ENCODE measurements around the gene CELF2.
"Not testable (repeated sequence)": the region's sequence is repeated elsewhere in the genome, so short reads cannot be mapped to it uniquely, and the experiment has no call there.

DNA sequence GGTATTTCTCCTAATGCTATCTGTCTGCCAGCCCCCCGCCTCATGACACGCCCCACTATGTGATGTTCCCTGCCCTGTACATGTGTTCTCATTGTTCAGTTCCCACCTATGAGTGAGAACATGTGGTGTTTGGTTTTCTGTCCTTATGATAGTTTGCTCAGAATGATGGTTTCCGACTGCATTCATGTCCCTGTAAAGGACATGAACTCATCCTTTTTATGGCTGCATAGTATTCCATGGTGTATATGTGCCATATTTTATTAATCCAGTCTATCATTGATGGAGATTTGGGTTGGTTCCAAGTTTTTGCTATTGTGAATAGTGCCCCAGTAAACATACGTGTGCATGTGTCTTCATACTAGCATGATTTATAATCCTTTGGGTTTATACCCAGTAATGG lies 109.3 kb downstream of the CELF2 start:
- TF ChIP-seq, protein P1, sequence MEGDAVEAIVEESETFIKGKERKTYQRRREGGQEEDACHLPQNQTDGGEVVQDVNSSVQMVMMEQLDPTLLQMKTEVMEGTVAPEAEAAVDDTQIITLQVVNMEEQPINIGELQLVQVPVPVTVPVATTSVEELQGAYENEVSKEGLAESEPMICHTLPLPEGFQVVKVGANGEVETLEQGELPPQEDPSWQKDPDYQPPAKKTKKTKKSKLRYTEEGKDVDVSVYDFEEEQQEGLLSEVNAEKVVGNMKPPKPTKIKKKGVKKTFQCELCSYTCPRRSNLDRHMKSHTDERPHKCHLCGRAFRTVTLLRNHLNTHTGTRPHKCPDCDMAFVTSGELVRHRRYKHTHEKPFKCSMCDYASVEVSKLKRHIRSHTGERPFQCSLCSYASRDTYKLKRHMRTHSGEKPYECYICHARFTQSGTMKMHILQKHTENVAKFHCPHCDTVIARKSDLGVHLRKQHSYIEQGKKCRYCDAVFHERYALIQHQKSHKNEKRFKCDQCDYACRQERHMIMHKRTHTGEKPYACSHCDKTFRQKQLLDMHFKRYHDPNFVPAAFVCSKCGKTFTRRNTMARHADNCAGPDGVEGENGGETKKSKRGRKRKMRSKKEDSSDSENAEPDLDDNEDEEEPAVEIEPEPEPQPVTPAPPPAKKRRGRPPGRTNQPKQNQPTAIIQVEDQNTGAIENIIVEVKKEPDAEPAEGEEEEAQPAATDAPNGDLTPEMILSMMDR (IDR thresholded peaks at IDR 0.05; ENCODE audit: insufficient read depth, low read length, poor library complexity, severe bottlenecking) = not testable (repeated sequence)
- TF ChIP-seq EZH2phosphoT487 (conservative IDR thresholded peaks at IDR 0.05; ENCODE audit: low read length) = not testable (repeated sequence)

All from SU-DHL-6 (cell line).